H9 (cell line): Measurements from ENCODE around the gene DLG2. TPM values are rescaled to one million over a fixed set of nuclear protein-coding genes. Genes with fewer than 3 reads are reported as not detected.

Experiments used
- DNase-seq: peaks from one replicate; pipeline ENCODE4 v3.0.0-alpha.2; 2017
- H2AFZ ChIP-seq: one replicate; pipeline ENCODE4 v1.6.1; 2013; ENCODE audit warnings: mild to moderate bottlenecking, low read length, control low read depth, moderate library complexity
- H2AK5ac ChIP-seq: 2 replicates; pipeline ENCODE4 v1.6.1; 2013; ENCODE audit warnings: low read length, control low read depth, mixed read lengths; ENCODE audit not compliant: insufficient read length
- H2BK120ac ChIP-seq: one replicate; pipeline ENCODE4 v1.6.1; 2013; ENCODE audit warnings: low read depth, mild to moderate bottlenecking, low read length, control low read depth, inconsistent platforms; ENCODE audit not compliant: poor library complexity, severe bottlenecking
- H2BK12ac ChIP-seq: 2 replicates; pipeline ENCODE4 v1.6.1; 2013; ENCODE audit warnings: low read length, control low read depth, mixed read lengths, low read depth; ENCODE audit not compliant: insufficient read length
- H2BK15ac ChIP-seq: 2 replicates; pipeline ENCODE4 v1.6.1; 2013; ENCODE audit warnings: low read depth, low read length, control low read depth
- H2BK20ac ChIP-seq: one replicate; pipeline ENCODE4 v1.6.1; 2013; ENCODE audit warnings: low read depth, mild to moderate bottlenecking, low read length, control low read depth, inconsistent platforms; ENCODE audit not compliant: poor library complexity, severe bottlenecking
- H2BK5ac ChIP-seq: 2 replicates; pipeline ENCODE4 v1.6.1; 2013; ENCODE audit warnings: low read length, control low read depth, mixed read lengths; ENCODE audit not compliant: insufficient read length
- H3K14ac ChIP-seq: 2 replicates; pipeline ENCODE4 v1.6.1; 2013; ENCODE audit warnings: low read length, control low read depth; ENCODE audit not compliant: insufficient read depth
- H3K18ac ChIP-seq: 2 replicates; pipeline ENCODE4 v1.6.1; 2013; ENCODE audit warnings: low read depth, mild to moderate bottlenecking, mixed read lengths, low read length, control low read depth; ENCODE audit not compliant: insufficient read length
- H3K23ac ChIP-seq: 2 replicates; pipeline ENCODE4 v1.6.1; 2013; ENCODE audit warnings: low read length, control low read depth, mixed read lengths, low read depth; ENCODE audit not compliant: insufficient read length
- H3K23me2 ChIP-seq: 2 replicates; pipeline ENCODE4 v1.6.1; 2013; ENCODE audit warnings: low read depth, mild to moderate bottlenecking, mixed read lengths, low read length, control low read depth; ENCODE audit not compliant: insufficient read length, poor library complexity, severe bottlenecking
- H3K27ac ChIP-seq: 2 replicates; pipeline ENCODE4 v1.5.1; 2013; ENCODE audit warnings: low read length, control low read depth, mixed read lengths, low read depth; ENCODE audit not compliant: insufficient read length
- H3K27me3 ChIP-seq: 2 replicates; pipeline ENCODE4 v1.6.1; 2013; ENCODE audit warnings: low read length, control low read depth, inconsistent platforms; ENCODE audit not compliant: insufficient read depth
- H3K4ac ChIP-seq: 2 replicates; pipeline ENCODE4 v1.6.1; 2013; ENCODE audit warnings: low read depth, mild to moderate bottlenecking, control low read depth, inconsistent platforms, low read length, moderate library complexity
- H3K4me1 ChIP-seq: 2 replicates; pipeline ENCODE4 v1.6.1; 2013; ENCODE audit warnings: low read length, control low read depth, inconsistent platforms; ENCODE audit not compliant: insufficient read depth
- H3K4me2 ChIP-seq: 2 replicates; pipeline ENCODE4 v1.6.1; 2013; ENCODE audit warnings: low read length, control low read depth, mixed read lengths; ENCODE audit not compliant: insufficient read length, insufficient read depth
- H3K56ac ChIP-seq: 2 replicates; pipeline ENCODE4 v1.6.1; 2013; ENCODE audit warnings: low read depth, mild to moderate bottlenecking, mixed read lengths, low read length, control low read depth; ENCODE audit not compliant: insufficient read length
- H3K79me1 ChIP-seq: 2 replicates; pipeline ENCODE4 v1.6.1; 2013; ENCODE audit warnings: low read depth, mild to moderate bottlenecking, moderate library complexity, low read length, control low read depth, inconsistent platforms; ENCODE audit not compliant: insufficient read depth, poor library complexity, severe bottlenecking
- H3K79me2 ChIP-seq: 2 replicates; pipeline ENCODE4 v1.6.1; 2013; ENCODE audit warnings: low read length, control low read depth, inconsistent platforms; ENCODE audit not compliant: insufficient read depth
- H3K9ac ChIP-seq: 2 replicates; pipeline ENCODE4 v1.6.1; 2013; ENCODE audit warnings: low read length, control low read depth, mixed read lengths; ENCODE audit not compliant: insufficient read length; ENCODE audit errors: extremely low read depth
- H3K9me3 ChIP-seq: one replicate; pipeline ENCODE4 v1.6.1; 2013; ENCODE audit warnings: low read depth, low read length, inconsistent platforms; ENCODE audit not compliant: control insufficient read depth
- H3T11ph ChIP-seq: one replicate; pipeline ENCODE4 v1.6.1; 2013; ENCODE audit warnings: mild to moderate bottlenecking, low read length, control low read depth, inconsistent platforms
- H4K20me1 ChIP-seq: one replicate; pipeline ENCODE4 v1.6.1; 2013; ENCODE audit not compliant: control insufficient read depth, insufficient read length, insufficient read depth
- H4K5ac ChIP-seq: 2 replicates; pipeline ENCODE4 v1.6.1; 2013; ENCODE audit warnings: low read depth, mild to moderate bottlenecking, mixed read lengths, low read length, control low read depth; ENCODE audit not compliant: insufficient read length
- H4K8ac ChIP-seq: replicated peaks from 2 replicates; pipeline ENCODE4 v1.6.1; 2013; ENCODE audit warnings: low read length, control low read depth, mixed read lengths, low read depth; ENCODE audit not compliant: insufficient read length
- H4K91ac ChIP-seq: 2 replicates; pipeline ENCODE4 v1.6.1; 2013; ENCODE audit warnings: low read depth, mild to moderate bottlenecking, moderate library complexity, mixed read lengths, low read length, control low read depth; ENCODE audit not compliant: insufficient read length
- H3K27ac Mint-ChIP-seq, 3 experiments: 2 replicates in 2 of 3; 3 replicates in 1 of 3; pipeline ENCODE4 v1.8.0; 2020 to 2021; ENCODE audit warnings: mixed read lengths in 3 of 3, mild to moderate bottlenecking in 1 of 3, moderate library complexity in 1 of 3
- H3K27me3 Mint-ChIP-seq: 2 replicates; pipeline ENCODE4 v1.8.0; 2021; ENCODE audit warnings: low read depth, mild to moderate bottlenecking, moderate library complexity, mixed read lengths
- H3K36me3 Mint-ChIP-seq, 3 experiments: 2 replicates in 2 of 3; 3 replicates in 1 of 3; pipeline ENCODE4 v1.8.0; 2020 to 2021; ENCODE audit warnings: low read depth in 3 of 3, mixed read lengths in 3 of 3; ENCODE audit not compliant: insufficient read depth in 1 of 3
- H3K4me1 Mint-ChIP-seq, 2 experiments: 2 replicates each; pipeline ENCODE4 v1.8.0; 2020; ENCODE audit warnings: mixed read lengths in 2 of 2
- H3K4me3 Mint-ChIP-seq, 2 experiments: 2 replicates in 1 of 2; 3 replicates in 1 of 2; pipeline ENCODE4 v1.8.0; 2020 to 2021; ENCODE audit warnings: mild to moderate bottlenecking in 2 of 2, mixed read lengths in 2 of 2, moderate library complexity in 1 of 2
- H3K9me3 Mint-ChIP-seq, 2 experiments: 2 replicates in 1 of 2; 3 replicates in 1 of 2; pipeline ENCODE4 v1.8.0; 2020; ENCODE audit warnings: mild to moderate bottlenecking in 2 of 2, mixed read lengths in 2 of 2, moderate library complexity in 1 of 2
- CTCF ChIP-seq: fragments of 200-600 bp; sonication (generic); conservative IDR thresholded peaks from 3 replicates; pipeline ENCODE4 v1.8.0; 2021; ENCODE audit warnings: antibody characterized with exemption, mild to moderate bottlenecking
- WGBS: extraction: QIAGEN DNeasy Blood & Tissue Kit; methylation state at CpG from one replicate; pipeline ENCODE4 v1.1.7; 2013; ENCODE audit warnings: missing lambda C conversion rate, low lambda C conversion rate, mixed read lengths; ENCODE audit not compliant: insufficient read length; ENCODE audit errors: extremely low coverage; 5-methylcytosine and 5-hydroxymethylcytosine counted together
- total RNA-seq: library from RNA; stranded (reverse); gene quantifications from 2 replicates; pipeline ENCODE4 v1.2.1, GENCODE V29; 2021

The DLG2 gene
- total RNA-seq, 1 experiment from 2014 or later = 8.0 TPM

DNA sequence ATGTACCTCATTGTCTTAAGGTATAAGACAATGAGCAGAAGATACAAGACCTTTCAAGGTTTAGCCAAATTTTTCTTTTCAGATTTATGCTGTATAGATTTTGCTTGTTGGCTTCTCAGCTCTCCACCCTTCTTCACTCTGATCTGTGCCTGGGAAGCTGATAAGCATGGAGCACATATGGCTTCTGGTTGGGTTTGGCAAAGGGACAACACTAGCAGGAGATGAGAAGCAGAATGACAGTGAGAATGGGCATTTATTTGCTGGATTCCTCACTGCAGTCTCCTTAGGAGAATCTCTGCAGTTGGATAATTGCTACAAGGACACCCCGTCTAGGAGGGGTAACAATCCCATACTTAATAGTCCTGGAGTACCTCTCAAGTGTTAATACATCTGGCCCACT is 1866.2 kb downstream of the DLG2 start:
- Histone ChIP-seq H4K8ac (no peak overlapping the region), H2AK5ac (no peak overlapping the region), H4K20me1 (no peaks in the 10 kb centered on the region), H2BK120ac (no peak overlapping the region), H2BK20ac (no peak overlapping the region), H2BK12ac (no peak overlapping the region), H4K5ac (no peak overlapping the region), H3K79me2 (no peaks in the 10 kb centered on the region), H3K23ac (no peak overlapping the region), H3K56ac (no peak overlapping the region), H3K4ac (no peak overlapping the region), H3K27ac (no peak overlapping the region), H2BK5ac (no peak overlapping the region), H2BK15ac (no peak overlapping the region), H3K9me3 (no peaks in the 10 kb centered on the region), H3T11ph (no peak overlapping the region), H2AFZ (no peak overlapping the region), H3K18ac (no peak overlapping the region), H3K79me1 (no peaks in the 10 kb centered on the region), H3K9ac (no peak overlapping the region), H3K23me2 (no peaks in the 10 kb centered on the region), H3K4me2 (no peak overlapping the region), H4K91ac (no peak overlapping the region), H3K4me1 (no peaks in the 10 kb centered on the region), H3K27me3 (no peaks in the 10 kb centered on the region), H3K14ac (no peak overlapping the region)
- Mint-ChIP-seq H3K9me3 (no peaks in the 10 kb centered on the region), H3K4me1 (peaks cover 11 to 12% of the 10 kb centered on the region in 2 experiments), H3K27ac (no peak overlapping the region), H3K36me3 (no peaks in the 10 kb centered on the region), H3K4me3 (no peak overlapping the region), H3K27me3 (peaks cover 11% of the 10 kb centered on the region)
- no CpG with 5 or more reads among the region's 1 CpG for WGBS
- no peak for TF ChIP-seq CTCF
- no peak for DNase-seq
